Upper lobe of left lung (tissue), 4 donors: ENCODE measurements around the gene PARVA.

Source experiments
- CTCF ChIP-seq, 6 experiments: fragments of 450-650 bp in 4 of 6; fragments of 200-600 bp in 2 of 6; sonication (generic) in 2 of 6; IDR thresholded peaks; one replicate each; pipeline ENCODE4 v1.5.1; 2016 to 2019; ENCODE audit warnings: antibody characterized with exemption in 6 of 6
- POLR2A ChIP-seq, 4 donors: fragments of 450-650 bp; IDR thresholded peaks; one replicate each; pipeline ENCODE4 v1.5.1; 2016 to 2017; ENCODE audit warnings: antibody characterized with exemption in 4 of 4, mild to moderate bottlenecking in 2 of 4

GRCh38 chr11:12382451-12382850 lies 5.1 kb downstream of the PARVA start:
- TF ChIP-seq POLR2A (IDR thresholded peaks at IDR 0.05) (no peak), CTCF (IDR thresholded peaks at IDR 0.05) (no peak)
